Thyroid gland (tissue), 4 donors: ENCODE measurements around the gene DYNC2LI1. TPM values are rescaled to one million over a fixed set of nuclear protein-coding genes. Genes with fewer than 3 reads are reported as not detected.

ENCODE experiments used
- DNase-seq, 2 donors: peaks; one replicate each; pipeline ENCODE4 v3.0.0-alpha.2; 2019
- H3K27ac ChIP-seq, 3 donors: fragments of 200-600 bp; sonication (generic); 1 replicate in 2 of 3; 2 replicates in 1 of 3; pipeline ENCODE4 v1.5.1; 2016 to 2019; ENCODE audit warnings: mild to moderate bottlenecking in 1 of 3, moderate library complexity in 1 of 3
- H3K27me3 ChIP-seq: fragments of 200-600 bp; sonication (generic); one replicate; pipeline ENCODE4 v1.5.1; 2019
- H3K36me3 ChIP-seq, 2 donors: fragments of 200-600 bp; sonication (generic); one replicate each; pipeline ENCODE4 v1.5.1; 2016 to 2019
- H3K4me1 ChIP-seq, 2 donors: fragments of 200-600 bp; sonication (generic); one replicate each; pipeline ENCODE4 v1.5.1; 2017 to 2019
- H3K4me3 ChIP-seq, 3 donors: fragments of 200-600 bp; sonication (generic); replicated peaks in 1 of 3; 1 replicate in 2 of 3; 2 replicates in 1 of 3; pipeline ENCODE4 v1.5.1; 2016; ENCODE audit warnings: mild to moderate bottlenecking in 1 of 3
- H3K9me3 ChIP-seq: fragments of 200-600 bp; sonication (generic); one replicate; pipeline ENCODE4 v1.5.1; 2017
- POLR2A ChIP-seq, 2 donors: fragments of 450-650 bp; IDR thresholded peaks; one replicate each; pipeline ENCODE4 v1.6.1; 2017; ENCODE audit warnings: antibody characterized with exemption in 2 of 2, mild to moderate bottlenecking in 2 of 2, moderate library complexity in 1 of 2
- WGBS, 2 donors: methylation state at CpG; one replicate each; pipeline ENCODE4 v1.1.5; 2017; 5-methylcytosine and 5-hydroxymethylcytosine counted together
- intact Hi-C: fragments of 100-400 bp; cut with DNase I; formaldehyde crosslinking; loops from one replicate; pipeline ENCODE4 v1.15.1; 2023
- total RNA-seq, 4 donors: library from RNA; depleted of rRNA; stranded (reverse); fragments of >200 nt; gene quantifications; one replicate each; pipeline ENCODE4 v1.2.3, GENCODE V29; 2016
- TF ChIP-seq, protein P1 (sequence below), 6 experiments: fragments of 200-600 bp in 3 of 6; fragments of 450-650 bp in 3 of 6; sonication (generic) in 3 of 6; IDR thresholded peaks; one replicate each; pipeline ENCODE4 v1.5.1; 2016 to 2019; ENCODE audit warnings: antibody characterized with exemption in 6 of 6, mild to moderate bottlenecking in 2 of 6, inconsistent platforms in 1 of 6, moderate library complexity in 1 of 6

Gene DYNC2LI1
- total RNA-seq, 4 donors from 2014 or later = 37.7 to 55.0 (median 45.2) TPM

DNA sequence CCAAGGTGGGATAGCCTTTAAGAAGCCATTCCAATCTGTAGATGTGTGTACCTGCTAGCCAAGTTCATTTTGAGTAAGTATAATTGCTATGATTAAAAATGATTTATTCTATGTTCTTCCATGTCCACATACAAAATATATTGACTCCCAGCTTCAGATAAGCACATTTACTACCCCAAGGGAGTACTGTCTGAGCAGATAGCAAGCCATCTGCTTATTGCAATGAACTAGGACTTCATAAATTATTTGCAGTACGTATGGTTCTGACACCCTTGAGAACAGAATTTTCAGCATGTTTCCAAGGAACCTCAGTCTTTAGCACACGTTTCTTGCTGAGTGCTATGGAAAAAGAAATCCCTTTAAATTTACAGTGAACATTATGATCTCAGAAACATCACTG, 36.6 kb downstream of the DYNC2LI1 start:
- WGBS, 2 donors = 79 to 82% methylated on average over 2 of the region's 2 CpGs
- TF ChIP-seq, protein P1, sequence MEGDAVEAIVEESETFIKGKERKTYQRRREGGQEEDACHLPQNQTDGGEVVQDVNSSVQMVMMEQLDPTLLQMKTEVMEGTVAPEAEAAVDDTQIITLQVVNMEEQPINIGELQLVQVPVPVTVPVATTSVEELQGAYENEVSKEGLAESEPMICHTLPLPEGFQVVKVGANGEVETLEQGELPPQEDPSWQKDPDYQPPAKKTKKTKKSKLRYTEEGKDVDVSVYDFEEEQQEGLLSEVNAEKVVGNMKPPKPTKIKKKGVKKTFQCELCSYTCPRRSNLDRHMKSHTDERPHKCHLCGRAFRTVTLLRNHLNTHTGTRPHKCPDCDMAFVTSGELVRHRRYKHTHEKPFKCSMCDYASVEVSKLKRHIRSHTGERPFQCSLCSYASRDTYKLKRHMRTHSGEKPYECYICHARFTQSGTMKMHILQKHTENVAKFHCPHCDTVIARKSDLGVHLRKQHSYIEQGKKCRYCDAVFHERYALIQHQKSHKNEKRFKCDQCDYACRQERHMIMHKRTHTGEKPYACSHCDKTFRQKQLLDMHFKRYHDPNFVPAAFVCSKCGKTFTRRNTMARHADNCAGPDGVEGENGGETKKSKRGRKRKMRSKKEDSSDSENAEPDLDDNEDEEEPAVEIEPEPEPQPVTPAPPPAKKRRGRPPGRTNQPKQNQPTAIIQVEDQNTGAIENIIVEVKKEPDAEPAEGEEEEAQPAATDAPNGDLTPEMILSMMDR (IDR thresholded peaks at IDR 0.05) = no peak
- no peak for TF ChIP-seq POLR2A (IDR thresholded peaks at IDR 0.05)
- no peaks in the 10 kb centered on the region for H3K27me3 ChIP-seq
- no peak for DNase-seq
- intact Hi-C loops = no loop called here
- peaks cover 7 to 40% of the 10 kb centered on the region in 2 donors for H3K36me3 ChIP-seq
- no peak overlapping the region for H3K27ac ChIP-seq
- H3K4me1 ChIP-seq = no peaks in the 10 kb centered on the region
- no peak overlapping the region for H3K4me3 ChIP-seq
- no peaks in the 10 kb centered on the region for H3K9me3 ChIP-seq

DNA sequence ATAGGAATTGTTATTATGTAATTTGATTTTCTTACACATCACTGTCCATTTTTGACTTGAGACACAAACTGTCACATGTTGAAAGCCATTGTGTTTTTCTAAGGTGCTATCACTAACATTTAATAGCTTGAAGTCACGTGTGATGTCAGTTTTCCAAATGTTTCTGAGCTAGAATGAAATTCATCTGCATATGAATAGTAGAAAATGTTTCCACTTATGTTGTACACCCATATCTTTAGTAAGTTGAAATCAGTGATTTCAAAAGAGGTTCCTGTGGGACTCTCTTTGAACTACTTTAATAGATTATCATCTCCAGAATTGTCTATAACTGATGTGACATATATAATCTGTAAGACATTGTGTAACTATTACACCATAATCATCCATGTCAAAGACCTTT, 37.0 kb downstream of the DYNC2LI1 start:
- H3K9me3 ChIP-seq = no peaks in the 10 kb centered on the region
- no peaks in the 10 kb centered on the region for H3K4me1 ChIP-seq
- intact Hi-C loops = no loop called here
- no peaks in the 10 kb centered on the region for H3K27me3 ChIP-seq
- DNase-seq = no peak
- TF ChIP-seq, protein P1 (IDR thresholded peaks at IDR 0.05) = no peak
- no peak for TF ChIP-seq POLR2A (IDR thresholded peaks at IDR 0.05)
- peaks cover 7 to 36% of the 10 kb centered on the region in 2 donors for H3K36me3 ChIP-seq
- no peak overlapping the region for H3K27ac ChIP-seq
- 75 to 82% methylated on average over 1 of the region's 1 CpG for WGBS, 2 donors
- H3K4me3 ChIP-seq = no peak overlapping the region

DNA sequence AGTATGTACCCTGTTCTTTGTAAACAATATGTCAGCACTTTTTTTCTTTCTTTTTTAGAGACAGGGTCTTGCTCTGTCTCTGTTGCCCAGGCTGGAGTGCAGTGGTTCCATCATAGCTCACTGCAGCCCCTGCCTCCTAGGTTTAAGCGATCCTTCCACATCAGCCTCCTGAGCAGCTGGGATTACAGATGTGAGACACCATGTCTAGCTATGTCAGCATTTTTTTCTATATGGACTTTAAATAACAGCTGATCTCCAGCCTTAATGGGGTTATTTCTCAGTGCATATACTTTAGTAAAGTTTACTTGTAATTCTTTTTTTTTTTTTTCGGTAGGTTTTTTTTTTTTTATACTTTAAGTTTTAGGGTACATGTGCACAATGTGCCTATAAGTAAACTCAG, 38.2 kb downstream of the DYNC2LI1 start:
- Histone ChIP-seq H3K36me3 (peaks cover 7 to 27% of the 10 kb centered on the region in 2 donors), H3K4me3 (no peak overlapping the region), H3K4me1 (no peaks in the 10 kb centered on the region), H3K27me3 (no peaks in the 10 kb centered on the region), H3K9me3 (no peaks in the 10 kb centered on the region), H3K27ac (no peak overlapping the region)
- intact Hi-C loops = no loop called here
- WGBS, 2 donors = 76% methylated on average over 2 of the region's 2 CpGs
- TF ChIP-seq POLR2A (IDR thresholded peaks at IDR 0.05) = no peak
- TF ChIP-seq, protein P1 (IDR thresholded peaks at IDR 0.05) = no peak
- DNase-seq = no peak

DNA sequence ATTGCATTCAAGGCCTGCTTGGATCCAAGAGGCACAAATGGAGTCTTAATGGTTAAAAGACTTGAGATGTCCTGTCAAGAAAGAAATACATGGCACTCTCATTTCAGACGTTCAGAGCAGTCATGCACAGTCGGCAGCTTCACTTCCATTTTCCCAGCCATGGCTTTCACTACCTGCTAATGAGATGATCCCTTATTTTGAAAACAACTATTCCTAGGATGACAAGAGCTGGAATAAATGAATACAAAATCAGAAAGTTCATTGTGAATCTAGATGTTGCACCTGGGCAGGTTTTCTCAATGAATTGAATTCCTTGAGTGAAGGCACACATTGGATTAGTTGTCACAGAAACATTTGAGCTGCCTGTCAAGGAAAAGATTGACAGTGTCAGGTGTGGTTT, 39.1 kb downstream of the DYNC2LI1 start:
- H3K27ac ChIP-seq = no peak overlapping the region
- 52 to 58% methylated on average over 2 of the region's 2 CpGs for WGBS, 2 donors
- no peaks in the 10 kb centered on the region for H3K4me1 ChIP-seq
- intact Hi-C loops = no loop called here
- no peaks in the 10 kb centered on the region for H3K27me3 ChIP-seq
- DNase-seq = no peak
- no peak overlapping the region for H3K4me3 ChIP-seq
- no peaks in the 10 kb centered on the region for H3K9me3 ChIP-seq
- H3K36me3 ChIP-seq = peaks cover 7 to 24% of the 10 kb centered on the region in 2 donors
- TF ChIP-seq, protein P1 (IDR thresholded peaks at IDR 0.05) = no peak

DNA sequence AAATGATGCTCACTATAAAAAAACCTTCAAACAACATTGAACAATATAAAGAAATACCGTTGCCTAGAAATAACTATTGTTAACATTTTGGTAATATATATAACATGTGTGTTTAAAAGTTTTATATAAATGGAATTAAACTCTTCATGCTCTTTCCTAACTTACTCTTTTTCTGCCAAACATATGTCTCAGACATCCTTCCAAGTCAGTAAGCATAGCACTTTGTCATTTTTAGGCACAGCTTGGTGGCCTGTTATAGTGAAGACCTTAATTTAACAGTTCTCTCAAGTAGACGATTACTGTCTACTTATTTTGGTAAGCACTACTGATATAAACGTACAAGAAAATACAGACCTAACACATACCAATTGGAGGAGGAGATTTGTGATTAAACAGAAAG, 40.9 kb downstream of the DYNC2LI1 start:
- TF ChIP-seq, protein P1 (IDR thresholded peaks at IDR 0.05) = no peak
- TF ChIP-seq POLR2A (IDR thresholded peaks at IDR 0.05) = no peak
- no peak for DNase-seq
- WGBS, 2 donors = 88 to 89% methylated on average over 3 of the region's 3 CpGs

More for the DNA sequence above, 40.9 kb downstream of the DYNC2LI1 start:
- Histone ChIP-seq H3K36me3 (peaks cover 7 to 16% of the 10 kb centered on the region in 2 donors), H3K4me1 (no peaks in the 10 kb centered on the region), H3K4me3 (no peak overlapping the region), H3K27me3 (no peaks in the 10 kb centered on the region), H3K27ac (no peak overlapping the region), H3K9me3 (no peaks in the 10 kb centered on the region)
- intact Hi-C loops = no loop called here
